GM12878 (cell line): ENCODE data around the gene CCDC144A. TPM values are rescaled to one million over a fixed set of nuclear protein-coding genes. Genes with fewer than 3 reads are reported as not detected.
"Not testable (repeated sequence)": the region's sequence is repeated elsewhere in the genome, so short reads cannot be mapped to it uniquely, and the experiment has no call there.

Experiments
- ATAC-seq: fragments of 200-7000 bp; cut with Tn5 transposase; 3 replicates; pipeline ENCODE4 v1.9.1; 2020; ENCODE audit warnings: mild to moderate bottlenecking, moderate library complexity
- BruUV-seq: library from RNA; stranded (reverse); fragments of 400-500 nt; replicated peaks from 2 replicates; lab custom pipeline; 2021; lab: Mats Ljungman, UMichigan
- CTCF ChIA-PET: fragments of 300-600 bp; sonication (Branson Sonifier 250); formaldehyde crosslinking; extraction: SDS; loops from one replicate; lab custom pipeline; 2021; ENCODE audit warnings: inconsistent platforms; lab: Yijun Ruan, JAX
- POLR2A ChIA-PET: fragments of 350-600 bp; formaldehyde crosslinking; extraction: SDS; loops from one replicate; lab custom pipeline; 2021; ENCODE audit warnings: inconsistent platforms; lab: Charles Lee
- RAD21 ChIA-PET: fragments of 300-600 bp; sonication (Branson Sonifier 250); formaldehyde crosslinking; loops from one replicate; lab custom pipeline; 2023; ENCODE audit warnings: antibody characterized with exemption; ENCODE audit not compliant: unreplicated experiment; lab: Charles Lee
- SMC1A ChIA-PET: fragments of 300-600 bp; sonication (Branson Sonifier 250); formaldehyde crosslinking; loops from one replicate; lab custom pipeline; 2023; ENCODE audit not compliant: unreplicated experiment, uncharacterized antibody; lab: Charles Lee
- DNase-seq: peaks from one replicate; pipeline ENCODE4 v3.0.0-alpha.2; 2011; ENCODE audit warnings: low read depth, low spot score
- FAIRE-seq: peaks from 3 replicates; lab custom pipeline; 2011; peaks lifted over from hg19 to GRCh38; lab: Jason Lieb, UNC
- H2AFZ ChIP-seq: 2 replicates; pipeline ENCODE4 v1.6.0; 2011; ENCODE audit warnings: low read depth, low read length, control low read depth; ENCODE audit not compliant: control insufficient read depth
- H3K27ac ChIP-seq: 2 replicates; pipeline ENCODE4 v1.5.1; 2011; ENCODE audit warnings: control low read depth; ENCODE audit not compliant: control insufficient read depth, insufficient read depth
- H3K27me3 ChIP-seq, 2 experiments: replicated peaks in 1 of 2; 2 replicates each; pipeline versions ENCODE4 v1.6.0 to v1.6.1; 2011; ENCODE audit warnings: low read length in 1 of 2; ENCODE audit not compliant: control insufficient read depth in 2 of 2, insufficient read depth in 2 of 2
- H3K36me3 ChIP-seq, 2 experiments: 2 replicates each; pipeline ENCODE4 v1.5.1; 2011; ENCODE audit warnings: low read length in 1 of 2; ENCODE audit not compliant: control insufficient read depth in 2 of 2, insufficient read depth in 2 of 2
- H3K4me1 ChIP-seq: 2 replicates; pipeline ENCODE4 v1.6.1; 2011; ENCODE audit warnings: mild to moderate bottlenecking, low read length, moderate library complexity, mixed read lengths; ENCODE audit not compliant: control insufficient read depth, insufficient read depth
- H3K4me2 ChIP-seq: 2 replicates; pipeline ENCODE4 v1.6.0; 2011; ENCODE audit warnings: control low read depth; ENCODE audit not compliant: control insufficient read depth, insufficient read depth
- H3K4me3 ChIP-seq: fragments of 200-600 bp; sonication (generic); 2 replicates; pipeline ENCODE4 v1.5.1; 2016
- H3K79me2 ChIP-seq: 2 replicates; pipeline ENCODE4 v1.6.0; 2011; ENCODE audit warnings: low read length; ENCODE audit not compliant: control insufficient read depth, insufficient read depth
- H3K9ac ChIP-seq: 2 replicates; pipeline ENCODE4 v1.8.0; 2011; ENCODE audit warnings: low read length, control low read depth, mixed read lengths; ENCODE audit not compliant: control insufficient read depth, insufficient read depth
- H3K9me3 ChIP-seq: replicated peaks from 3 replicates; pipeline ENCODE4 v1.5.1; 2011; ENCODE audit warnings: mild to moderate bottlenecking, low read length; ENCODE audit not compliant: control insufficient read depth, insufficient read depth
- H4K20me1 ChIP-seq: 2 replicates; pipeline ENCODE4 v1.6.0; 2011; ENCODE audit not compliant: control insufficient read depth, insufficient read depth
- RBBP5 ChIP-seq: fragments of 200-600 bp; sonication (generic); conservative IDR thresholded peaks from 2 replicates; pipeline ENCODE4 v1.6.1; 2016
- RUNX3 ChIP-seq: IDR thresholded peaks from 2 replicates; pipeline ENCODE4 v1.6.1; 2012; ENCODE audit warnings: low read length, inconsistent platforms
- ZBTB33 ChIP-seq: fragments of 450-650 bp; IDR thresholded peaks from 2 replicates; pipeline ENCODE4 v1.6.1; 2017; ENCODE audit warnings: mild to moderate bottlenecking
- WGBS: methylation state at CpG from one replicate; pipeline ENCODE4 v1.1.6; 2016; ENCODE audit warnings: low lambda C conversion rate; ENCODE audit not compliant: insufficient replicate concordance, insufficient coverage; ENCODE audit errors: missing lambda C conversion rate; 5-methylcytosine and 5-hydroxymethylcytosine counted together
- in situ Hi-C: fragments of 300-500 bp; cut with MboI; formaldehyde crosslinking; loops from 9 replicates; pipeline ENCODE4 v1.14.3; 2018; ENCODE audit warnings: mixed read lengths
- intact Hi-C: fragments of 100-400 bp; cut with micrococcal nuclease; formaldehyde crosslinking; loops from one replicate; pipeline ENCODE4 v1.14.2; 2022; ENCODE audit not compliant: unreplicated experiment
- polyA plus RNA-seq, 11 experiments: library from polyadenylated mRNA; depleted of rRNA in 4 of 11; unstranded in 6 of 11; stranded (reverse) in 5 of 11; fragments of >200 nt; fragmentation: Nextera tagmentation in 4 of 11; fragmentation: Illumina TruSeq in 1 of 11; extraction: Ambion mirVana in 4 of 11; extraction: Trizol in 1 of 11; gene quantifications; 1 replicate in 1 of 11; 2 replicates in 10 of 11; pipeline versions ENCODE4 v1.2.1 to v1.2.3, GENCODE V29; 2011 to 2016; ENCODE audit warnings: inconsistent platforms in 2 of 11, missing spikeins in 2 of 11, low read depth in 1 of 11
- total RNA-seq, 4 experiments: library from RNA; depleted of rRNA in 3 of 4; stranded (reverse); fragments of >200 nt in 3 of 4; fragmentation: Illumina TruSeq in 1 of 4; extraction: Trizol in 1 of 4; gene quantifications; 2 replicates each; pipeline versions ENCODE4 v1.2.1 to v1.2.3, GENCODE V29; 2013 to 2021
- TF ChIP-seq, protein P1 (sequence below): fragments of 450-650 bp; IDR thresholded peaks from 2 replicates; pipeline ENCODE4 v1.6.1; 2014; ENCODE audit warnings: mild to moderate bottlenecking
- TF ChIP-seq, protein P2 (sequence below): fragments of 450-650 bp; IDR thresholded peaks from 2 replicates; pipeline ENCODE4 v1.6.1; 2017; ENCODE audit warnings: low read depth, mild to moderate bottlenecking, moderate library complexity

CCDC144A gene
- total and polyA plus RNA-seq, 10 of the 15 experiments (the other 5 are each of a cell fraction or from before 2014, with no cell fraction given) = 0.05 to 1.7 (median 0.79) TPM

- TF ChIP-seq ZBTB33 = no peak
- TF ChIP-seq RBBP5 = no peak
These were observed 127.2 kb downstream of the CCDC144A start (continued) for GRCh38 chr17:16817201-16817600.

- H3K4me3 ChIP-seq, H3K4me2 ChIP-seq, H3K36me3 ChIP-seq, BruUV-seq, H4K20me1 ChIP-seq, H2AFZ ChIP-seq, CTCF ChIA-PET, H3K4me1 ChIP-seq, FAIRE-seq, H3K27me3 ChIP-seq, H3K9me3 ChIP-seq, ATAC-seq, H3K79me2 ChIP-seq, POLR2A ChIA-PET, H3K27ac ChIP-seq, H3K9ac ChIP-seq, RAD21 ChIA-PET, DNase-seq, SMC1A ChIA-PET, intact Hi-C loops: not testable (repeated sequence)
- WGBS = 27% methylated on average over 7 of the region's 7 CpGs
- in situ Hi-C loops = loop anchor here (25.0 kb wide), 1 partner anchor 1594 kb away; no protein-coding TSS in a partner anchor
These were observed 127.9 kb downstream of the CCDC144A start for GRCh38 chr17:16817940-16818339.

- ATAC-seq (no peak), DNase-seq (no peak), FAIRE-seq (no peak)
- TF ChIP-seq, protein P1, sequence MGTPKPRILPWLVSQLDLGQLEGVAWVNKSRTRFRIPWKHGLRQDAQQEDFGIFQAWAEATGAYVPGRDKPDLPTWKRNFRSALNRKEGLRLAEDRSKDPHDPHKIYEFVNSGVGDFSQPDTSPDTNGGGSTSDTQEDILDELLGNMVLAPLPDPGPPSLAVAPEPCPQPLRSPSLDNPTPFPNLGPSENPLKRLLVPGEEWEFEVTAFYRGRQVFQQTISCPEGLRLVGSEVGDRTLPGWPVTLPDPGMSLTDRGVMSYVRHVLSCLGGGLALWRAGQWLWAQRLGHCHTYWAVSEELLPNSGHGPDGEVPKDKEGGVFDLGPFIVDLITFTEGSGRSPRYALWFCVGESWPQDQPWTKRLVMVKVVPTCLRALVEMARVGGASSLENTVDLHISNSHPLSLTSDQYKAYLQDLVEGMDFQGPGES = no peak
- TF ChIP-seq, protein P2, sequence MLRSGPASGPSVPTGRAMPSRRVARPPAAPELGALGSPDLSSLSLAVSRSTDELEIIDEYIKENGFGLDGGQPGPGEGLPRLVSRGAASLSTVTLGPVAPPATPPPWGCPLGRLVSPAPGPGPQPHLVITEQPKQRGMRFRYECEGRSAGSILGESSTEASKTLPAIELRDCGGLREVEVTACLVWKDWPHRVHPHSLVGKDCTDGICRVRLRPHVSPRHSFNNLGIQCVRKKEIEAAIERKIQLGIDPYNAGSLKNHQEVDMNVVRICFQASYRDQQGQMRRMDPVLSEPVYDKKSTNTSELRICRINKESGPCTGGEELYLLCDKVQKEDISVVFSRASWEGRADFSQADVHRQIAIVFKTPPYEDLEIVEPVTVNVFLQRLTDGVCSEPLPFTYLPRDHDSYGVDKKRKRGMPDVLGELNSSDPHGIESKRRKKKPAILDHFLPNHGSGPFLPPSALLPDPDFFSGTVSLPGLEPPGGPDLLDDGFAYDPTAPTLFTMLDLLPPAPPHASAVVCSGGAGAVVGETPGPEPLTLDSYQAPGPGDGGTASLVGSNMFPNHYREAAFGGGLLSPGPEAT = no peak
- TF ChIP-seq RUNX3 = no peak
- no TSS peak for BruUV-seq
- peaks cover 0 to 3% of the 10 kb centered on the region in 2 experiments; a peak in 1 of 4 replicates for H3K27me3 ChIP-seq
- POLR2A ChIA-PET = no interaction called here
- SMC1A ChIA-PET = no interaction called here
- no peaks in the 10 kb centered on the region for H3K9me3 ChIP-seq
- no peaks in the 10 kb centered on the region for H3K4me1 ChIP-seq
- WGBS = 32% methylated on average over 5 of the region's 5 CpGs
- CTCF ChIA-PET = no interaction called here
- no peak overlapping the region for H3K4me3 ChIP-seq
- H3K36me3 ChIP-seq = no peaks in the 10 kb centered on the region
- RAD21 ChIA-PET = no interaction called here
- no peaks in the 10 kb centered on the region for H4K20me1 ChIP-seq
- H3K4me2 ChIP-seq = no peak overlapping the region
- no peak overlapping the region for H3K27ac ChIP-seq
- in situ Hi-C loops (loop anchor here (25.0 kb wide), 1 partner anchor 1594 kb away; no protein-coding TSS in a partner anchor), intact Hi-C loops (no loop called here)
- H3K79me2 ChIP-seq = no peaks in the 10 kb centered on the region
- no peak overlapping the region for H2AFZ ChIP-seq
- no peak overlapping the region for H3K9ac ChIP-seq
These were observed 128.3 kb downstream of the CCDC144A start for GRCh38 chr17:16818340-16818739.
